GM21737 (cell line): Measurements from ENCODE around the gene SIRT2.
"Not testable (repeated sequence)": the region's sequence is repeated elsewhere in the genome, so short reads cannot be mapped to it uniquely, and the experiment has no call there.

Source experiments
- ATAC-seq: cut with Tn5 transposase; IDR thresholded peaks from one replicate; pipeline ENCODE4 v1.9.1; 2021; ENCODE audit warnings: mild to moderate bottlenecking, moderate library complexity; ENCODE audit not compliant: unreplicated experiment

SIRT2 gene

GRCh38 chr19:38899447-38900201, at the start of gene SIRT2, which contains the start of gene NFKBIB:
SIRT2 (minus strand) TSS chr19:38899618; CDS start chr19:38899521, 97 bp downstream.
NFKBIB (plus strand) TSS chr19:38899969; CDS start chr19:38900033, 64 bp downstream.
- peak; percentile 91 for ATAC-seq

GRCh38 chr19:38946229-38947010, 47.0 kb upstream of the SIRT2 start:
- no peak for ATAC-seq

GRCh38 chr19:38945562-38946228, 46.3 kb upstream of the SIRT2 start:
- ATAC-seq, result no peak

- ATAC-seq, result no peak
Observed at GRCh38 chr19:38944981-38945506, 45.6 kb upstream of the SIRT2 start.

GRCh38 chr19:38942471-38943181, 43.2 kb upstream of the SIRT2 start:
- no peak for ATAC-seq

GRCh38 chr19:38941979-38942378, 42.6 kb upstream of the SIRT2 start:
- ATAC-seq, result no peak

- ATAC-seq, result not testable (repeated sequence)
Observed at GRCh38 chr19:38941466-38941865, 42.0 kb upstream of the SIRT2 start.

- ATAC-seq, result no peak
Observed at GRCh38 chr19:38939957-38940356, 40.5 kb upstream of the SIRT2 start.

- no peak for ATAC-seq
Observed at GRCh38 chr19:38933544-38933943, 34.1 kb upstream of the SIRT2 start.

GRCh38 chr19:38932425-38933179, 33.2 kb upstream of the SIRT2 start:
- no peak for ATAC-seq

GRCh38 chr19:38931521-38931793, 32.0 kb upstream of the SIRT2 start:
- ATAC-seq, result no peak

GRCh38 chr19:38930776-38931520, 31.5 kb upstream of the SIRT2 start, which contains the start of gene MRPS12:
MRPS12 (plus strand) TSS chr19:38930944; CDS start chr19:38931295, 351 bp downstream.
- ATAC-seq, result peak; percentile 91

- ATAC-seq, result peak; percentile 69
Observed at GRCh38 chr19:38929929-38930775, 30.7 kb upstream of the SIRT2 start, which contains the start of gene SARS2. SARS2 (minus strand) TSS chr19:38930763; CDS start chr19:38930736, 27 bp downstream.

GRCh38 chr19:38928391-38929001, 29.1 kb upstream of the SIRT2 start:
- ATAC-seq, result no peak

- no peak for ATAC-seq
Observed at GRCh38 chr19:38924388-38924787, 25.0 kb upstream of the SIRT2 start.

GRCh38 chr19:38922482-38922881, 23.1 kb upstream of the SIRT2 start:
- ATAC-seq, result no peak

- no peak for ATAC-seq
Observed at GRCh38 chr19:38921420-38922274, 22.2 kb upstream of the SIRT2 start.
